A673 (cell line): ENCODE results near the gene LMAN1L. TPM values are rescaled to one million over a fixed set of nuclear protein-coding genes. Genes with fewer than 3 reads are reported as not detected.

Experiments used
- BruUV-seq: library from RNA; stranded (reverse); fragments of 400-500 nt; replicated peaks from 2 replicates; lab custom pipeline; 2021; lab: Mats Ljungman, UMichigan
- CTCF ChIA-PET: fragments of 300-600 bp; sonication (Branson Sonifier 250); formaldehyde crosslinking; loops from one replicate; lab custom pipeline; 2022; ENCODE audit warnings: antibody characterized with exemption; lab: Charles Lee
- POLR2A ChIA-PET: fragments of 300-600 bp; sonication (Branson Sonifier 250); formaldehyde crosslinking; loops from one replicate; lab custom pipeline; 2022; ENCODE audit warnings: antibody characterized with exemption; ENCODE audit not compliant: low non-redundant PET; lab: Charles Lee
- DNase-seq: peaks from one replicate; pipeline ENCODE4 v3.0.0-alpha.2; 2015; ENCODE audit warnings: low spot score
- H3K27ac ChIP-seq: fragments of 200-600 bp; sonication (generic); 2 replicates; pipeline ENCODE4 v1.5.1; 2016; ENCODE audit warnings: mixed run types, low read depth, mild to moderate bottlenecking, mixed read lengths, antibody characterized with exemption, low read length; ENCODE audit not compliant: poor library complexity, severe bottlenecking
- H3K27me3 ChIP-seq: fragments of 200-600 bp; sonication (generic); replicated peaks from 2 replicates; pipeline ENCODE4 v1.6.1; 2017; ENCODE audit warnings: mixed run types, low read depth, mild to moderate bottlenecking, mixed read lengths, antibody characterized with exemption, low read length; ENCODE audit not compliant: insufficient read depth, poor library complexity
- H3K36me3 ChIP-seq: fragments of 200-600 bp; sonication (generic); 2 replicates; pipeline ENCODE4 v1.6.1; 2016; ENCODE audit warnings: mixed run types, mild to moderate bottlenecking, mixed read lengths, antibody characterized with exemption, low read length; ENCODE audit not compliant: insufficient read depth, poor library complexity, severe bottlenecking
- H3K4me1 ChIP-seq: fragments of 200-600 bp; sonication (generic); 2 replicates; pipeline ENCODE4 v1.6.1; 2017; ENCODE audit warnings: mixed run types, mild to moderate bottlenecking, mixed read lengths, antibody characterized with exemption, low read length; ENCODE audit not compliant: insufficient read depth, poor library complexity, severe bottlenecking
- H3K4me3 ChIP-seq: fragments of 200-600 bp; sonication (generic); 2 replicates; pipeline ENCODE4 v1.5.1; 2016; ENCODE audit warnings: low read depth, mixed run types, mild to moderate bottlenecking, mixed read lengths, low read length; ENCODE audit not compliant: poor library complexity, severe bottlenecking
- H3K9me3 ChIP-seq: fragments of 200-600 bp; sonication (generic); 2 replicates; pipeline ENCODE4 v1.6.1; 2016; ENCODE audit warnings: mixed run types, low read depth, mild to moderate bottlenecking, mixed read lengths, antibody characterized with exemption, low read length; ENCODE audit not compliant: poor library complexity, severe bottlenecking
- EZH2 ChIP-seq: fragments of 200-600 bp; sonication (generic); IDR thresholded peaks from 2 replicates; pipeline ENCODE4 v1.6.1; 2017; ENCODE audit warnings: borderline replicate concordance, low read depth, mild to moderate bottlenecking, mixed read lengths, antibody characterized with exemption, low read length; ENCODE audit not compliant: poor library complexity, severe bottlenecking
- intact Hi-C: fragments of 100-400 bp; cut with micrococcal nuclease; formaldehyde crosslinking; loops from one replicate; pipeline ENCODE4 v1.10.0; 2022; ENCODE audit not compliant: unreplicated experiment
- total RNA-seq: library from RNA; stranded (reverse); gene quantifications from 2 replicates; pipeline ENCODE4 v1.2.3, GENCODE V29; 2021
- TF ChIP-seq, protein P1 (sequence below): fragments of 300-800, 200-600 bp; sonication (generic); conservative IDR thresholded peaks from 2 replicates; pipeline ENCODE4 v1.5.1; 2017; ENCODE audit warnings: low read depth, mild to moderate bottlenecking, antibody characterized with exemption, low read length, moderate library complexity, mixed read lengths

Gene LMAN1L
- total RNA-seq, 1 experiment from 2014 or later: 0.80 TPM

DNA sequence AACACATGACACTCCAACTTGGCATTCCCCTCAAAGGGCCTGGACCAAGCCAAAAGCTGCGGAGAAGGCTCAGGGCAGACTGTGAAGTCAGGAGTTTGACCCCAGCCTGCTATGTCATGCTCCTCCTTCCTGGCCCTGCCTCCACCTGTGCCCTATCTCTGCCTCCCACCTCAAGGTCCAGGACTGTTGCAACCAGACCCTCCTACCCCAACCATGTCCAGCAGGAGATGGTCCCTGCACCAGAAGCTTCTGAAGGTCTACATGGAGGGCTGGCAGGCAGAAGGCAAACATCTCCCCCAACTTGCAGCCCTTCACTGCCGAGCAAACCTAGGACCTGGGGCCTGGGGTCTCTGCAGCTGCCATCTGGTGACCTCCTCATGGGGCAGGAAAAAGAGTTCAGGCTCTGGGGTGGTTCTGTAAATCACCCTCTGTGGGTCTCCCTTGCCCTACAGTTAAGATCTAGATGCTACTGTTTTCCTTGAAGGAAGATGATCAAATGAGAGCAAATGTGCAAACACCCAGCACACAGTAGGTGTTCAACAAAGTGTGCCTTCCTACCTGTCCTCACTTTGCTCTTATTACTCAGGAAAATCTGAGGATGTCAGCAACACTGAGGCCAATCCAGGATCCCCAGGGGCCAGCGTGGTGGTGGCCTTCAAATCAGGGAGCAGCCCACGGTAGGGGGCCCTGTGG, 42.3 kb upstream of the LMAN1L start:
- no peak for DNase-seq
- CTCF ChIA-PET: interaction anchor here (0.6 to 5.0 kb wide), 22 partner anchors 9 to 1572 kb away, joined by 3 to 119 read pairs (median 4); partner anchors contain the start of genes CSK, CYP1A2, MPI and PPCDC

DNA sequence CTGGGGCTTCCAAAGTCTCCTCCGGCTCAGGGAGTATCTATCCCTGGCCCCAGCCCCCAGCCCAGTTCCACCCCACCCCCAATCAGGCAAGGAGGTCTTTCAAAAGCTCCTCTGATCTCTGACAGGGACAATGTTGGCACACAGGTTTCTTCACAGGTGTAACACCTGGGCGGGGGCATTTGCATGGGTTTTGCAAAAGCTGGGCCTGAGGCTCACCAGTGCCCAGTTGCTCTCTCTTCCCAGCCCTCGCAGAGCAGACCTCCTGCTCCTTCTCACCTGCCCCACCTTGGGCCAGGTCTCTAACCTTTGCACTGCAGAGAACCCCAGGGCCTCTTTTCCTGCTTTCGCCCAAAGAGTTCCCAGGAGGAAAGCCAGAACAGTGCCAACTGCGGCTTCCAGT, 39.3 kb upstream of the LMAN1L start:
- no peak overlapping the region for H3K4me3 ChIP-seq
- DNase-seq: no peak
- no peaks in the 10 kb centered on the region for H3K36me3 ChIP-seq
- intact Hi-C loops: loop anchor here (5.0 to 10.0 kb wide), 3 partner anchors 64 to 431 kb away; partner anchors contain the start of gene C15orf39
- no TSS peak for BruUV-seq
- CTCF ChIA-PET: no interaction called here
- peak overlapping the region; percentile 55 for H3K27ac ChIP-seq
- H3K4me1 ChIP-seq: peaks cover 32% of the 10 kb centered on the region
- no peaks in the 10 kb centered on the region for H3K27me3 ChIP-seq
- POLR2A ChIA-PET: no interaction called here
- TF ChIP-seq, protein P1, sequence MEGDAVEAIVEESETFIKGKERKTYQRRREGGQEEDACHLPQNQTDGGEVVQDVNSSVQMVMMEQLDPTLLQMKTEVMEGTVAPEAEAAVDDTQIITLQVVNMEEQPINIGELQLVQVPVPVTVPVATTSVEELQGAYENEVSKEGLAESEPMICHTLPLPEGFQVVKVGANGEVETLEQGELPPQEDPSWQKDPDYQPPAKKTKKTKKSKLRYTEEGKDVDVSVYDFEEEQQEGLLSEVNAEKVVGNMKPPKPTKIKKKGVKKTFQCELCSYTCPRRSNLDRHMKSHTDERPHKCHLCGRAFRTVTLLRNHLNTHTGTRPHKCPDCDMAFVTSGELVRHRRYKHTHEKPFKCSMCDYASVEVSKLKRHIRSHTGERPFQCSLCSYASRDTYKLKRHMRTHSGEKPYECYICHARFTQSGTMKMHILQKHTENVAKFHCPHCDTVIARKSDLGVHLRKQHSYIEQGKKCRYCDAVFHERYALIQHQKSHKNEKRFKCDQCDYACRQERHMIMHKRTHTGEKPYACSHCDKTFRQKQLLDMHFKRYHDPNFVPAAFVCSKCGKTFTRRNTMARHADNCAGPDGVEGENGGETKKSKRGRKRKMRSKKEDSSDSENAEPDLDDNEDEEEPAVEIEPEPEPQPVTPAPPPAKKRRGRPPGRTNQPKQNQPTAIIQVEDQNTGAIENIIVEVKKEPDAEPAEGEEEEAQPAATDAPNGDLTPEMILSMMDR: no peak
- no peak for TF ChIP-seq EZH2
- no peaks in the 10 kb centered on the region for H3K9me3 ChIP-seq

More for the DNA sequence above, 42.3 kb upstream of the LMAN1L start:
- Histone ChIP-seq H3K9me3 (no peaks in the 10 kb centered on the region), H3K36me3 (no peaks in the 10 kb centered on the region), H3K4me3 (no peak overlapping the region), H3K27me3 (no peaks in the 10 kb centered on the region), H3K27ac (no peak overlapping the region), H3K4me1 (peaks cover 15% of the 10 kb centered on the region)
- TF ChIP-seq, protein P1: no peak
- TF ChIP-seq EZH2: no peak
- intact Hi-C loops: loop anchor here (5.0 to 10.0 kb wide), 3 partner anchors 67 to 434 kb away; partner anchors contain the start of gene C15orf39
- POLR2A ChIA-PET: no interaction called here
- BruUV-seq: no TSS peak

DNA sequence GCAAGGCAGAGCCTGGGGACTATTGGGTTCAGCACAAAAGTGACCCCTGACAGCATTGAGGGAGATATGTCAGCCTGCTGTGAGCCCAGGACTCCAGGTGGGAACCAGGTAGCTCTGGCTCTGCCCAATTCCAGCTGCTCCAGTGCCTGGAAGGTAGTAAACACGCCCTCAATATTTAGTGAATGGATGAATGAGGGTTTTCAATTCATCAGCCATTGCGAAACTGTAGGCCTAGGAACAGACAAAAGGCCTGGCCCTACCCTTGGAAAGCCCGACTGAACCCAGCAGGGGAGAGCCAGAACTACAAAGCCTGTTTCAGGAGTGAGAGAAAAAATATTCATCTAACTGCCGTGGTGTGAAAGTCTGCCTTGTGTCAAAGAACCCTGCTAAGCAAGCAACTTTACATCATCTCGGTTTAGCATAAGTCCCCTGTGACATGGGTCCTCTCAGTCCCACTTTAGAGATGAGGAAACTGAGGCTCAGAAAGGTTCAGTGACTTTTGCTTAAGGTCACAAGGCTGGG, 38.8 kb upstream of the LMAN1L start:
- intact Hi-C loops: loop anchor here (5.0 to 10.0 kb wide), 3 partner anchors 64 to 431 kb away; partner anchors contain the start of gene C15orf39
- Histone ChIP-seq H3K4me1 (peaks cover 30% of the 10 kb centered on the region), H3K36me3 (no peaks in the 10 kb centered on the region), H3K27me3 (no peaks in the 10 kb centered on the region), H3K27ac (peak overlapping the region; percentile 55), H3K4me3 (no peak overlapping the region), H3K9me3 (no peaks in the 10 kb centered on the region)
- TF ChIP-seq EZH2: no peak
- TF ChIP-seq, protein P1: no peak
- peak; percentile 88 for DNase-seq
- ChIA-PET CTCF (no interaction called here), POLR2A (no interaction called here)
- BruUV-seq: no TSS peak
